Activated naive CD4-positive, alpha-beta T cell treated with anti-CD3 and anti-CD28 coated beads, Interleukin-2, amount 50 U/mL, for 72 hours (primary cell): ENCODE measurements around the gene DELE1. TPM values are rescaled to one million over a fixed set of nuclear protein-coding genes. Genes with fewer than 3 reads are reported as not detected.
A peak's percentile ranks its signal among the peaks of the same experiment; 100 is the strongest.
"Not testable (repeated sequence)": the region's sequence is repeated elsewhere in the genome, so short reads cannot be mapped to it uniquely, and the experiment has no call there.

Experiments
- ATAC-seq, 2 donors: fragments of 150-1000 bp; cut with Tn5 transposase; 2 replicates each; pipeline ENCODE4 v1.10.0; 2021; ENCODE audit warnings: mild to moderate bottlenecking in 2 of 2, moderate library complexity in 2 of 2
- DNase-seq, 2 donors: peaks; one replicate each; pipeline ENCODE4 v3.0.0; 2021 to 2022; ENCODE audit warnings: low spot score in 2 of 2
- H3K27ac Mint-ChIP-seq, 2 donors: one replicate each; pipeline ENCODE4 v1.8.0; 2022; ENCODE audit warnings: mild to moderate bottlenecking in 2 of 2, mixed read lengths in 2 of 2
- H3K36me3 Mint-ChIP-seq, 2 donors: one replicate each; pipeline ENCODE4 v1.8.0; 2022; ENCODE audit warnings: mixed read lengths in 2 of 2
- H3K9me3 Mint-ChIP-seq, 2 donors: one replicate each; pipeline ENCODE4 v1.8.0; 2022; ENCODE audit warnings: mixed read lengths in 2 of 2
- total RNA-seq, 2 donors: library from RNA; stranded (reverse); gene quantifications; one replicate each; pipeline ENCODE4 v1.2.3, GENCODE V29; 2022

Gene DELE1
- total RNA-seq, 2 donors from 2014 or later, result 69.7 to 101 TPM

DNA sequence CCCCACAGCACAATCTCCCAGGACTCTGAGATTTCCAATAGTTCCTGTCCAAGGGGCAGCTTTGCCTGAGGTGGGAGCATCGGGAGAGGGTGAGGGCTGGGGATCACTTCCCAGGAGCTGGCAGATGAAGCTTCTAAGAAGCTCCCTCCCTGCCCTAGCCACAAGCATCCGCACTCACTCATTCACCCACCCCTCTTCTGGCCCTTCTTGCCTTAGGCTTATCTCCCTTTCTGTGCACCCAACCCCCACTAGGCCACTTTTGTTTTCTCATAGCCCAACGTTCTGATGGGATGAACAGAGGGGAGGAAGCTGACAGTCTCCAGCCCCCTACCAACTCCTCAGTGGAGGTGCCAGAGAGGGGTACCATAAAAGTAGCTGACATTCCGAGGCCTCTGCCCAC is 41.8 kb upstream of the DELE1 start:
- H3K27ac Mint-ChIP-seq, result no peak overlapping the region

DNA sequence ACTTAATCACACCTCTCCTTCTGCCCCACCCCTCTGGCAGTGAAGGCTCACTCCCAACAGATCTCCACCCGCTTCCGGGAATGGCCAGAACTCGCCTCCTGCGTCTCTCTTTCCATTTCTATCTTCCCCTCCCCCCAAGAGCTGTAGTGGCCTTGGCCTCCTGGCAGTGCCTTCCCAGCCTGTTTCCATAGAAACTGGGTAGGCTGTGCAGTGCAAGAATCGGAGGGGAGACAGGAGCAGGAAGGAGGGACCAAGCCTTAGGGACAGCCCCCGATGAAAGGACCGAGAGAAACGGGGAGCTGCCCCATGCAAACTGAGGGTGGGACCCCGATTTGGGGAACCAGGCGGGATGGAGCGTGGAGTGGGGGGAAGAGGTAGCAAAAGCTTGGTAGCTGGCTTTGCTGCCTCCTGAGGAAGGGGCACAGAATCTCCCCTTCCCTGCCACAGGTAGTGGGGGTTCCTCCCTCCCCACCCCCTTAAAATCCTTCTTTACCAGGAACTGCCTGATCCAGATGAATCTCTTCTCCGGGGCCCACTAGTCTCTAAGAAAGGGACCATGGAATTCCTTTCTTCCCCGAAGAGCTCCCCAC is 41.0 kb upstream of the DELE1 start:
- no peaks in the 10 kb centered on the region for H3K9me3 Mint-ChIP-seq
- ATAC-seq (no peak), DNase-seq (no peak)
- H3K36me3 Mint-ChIP-seq, result peaks cover 0 to 9% of the 10 kb centered on the region in 2 donors
- H3K27ac Mint-ChIP-seq, result no peak overlapping the region

More for the DNA sequence above, 41.8 kb upstream of the DELE1 start:
- H3K9me3 Mint-ChIP-seq, result no peaks in the 10 kb centered on the region
- no peak for DNase-seq
- ATAC-seq, result no peak
- H3K36me3 Mint-ChIP-seq, result peaks cover 0 to 14% of the 10 kb centered on the region in 2 donors

DNA sequence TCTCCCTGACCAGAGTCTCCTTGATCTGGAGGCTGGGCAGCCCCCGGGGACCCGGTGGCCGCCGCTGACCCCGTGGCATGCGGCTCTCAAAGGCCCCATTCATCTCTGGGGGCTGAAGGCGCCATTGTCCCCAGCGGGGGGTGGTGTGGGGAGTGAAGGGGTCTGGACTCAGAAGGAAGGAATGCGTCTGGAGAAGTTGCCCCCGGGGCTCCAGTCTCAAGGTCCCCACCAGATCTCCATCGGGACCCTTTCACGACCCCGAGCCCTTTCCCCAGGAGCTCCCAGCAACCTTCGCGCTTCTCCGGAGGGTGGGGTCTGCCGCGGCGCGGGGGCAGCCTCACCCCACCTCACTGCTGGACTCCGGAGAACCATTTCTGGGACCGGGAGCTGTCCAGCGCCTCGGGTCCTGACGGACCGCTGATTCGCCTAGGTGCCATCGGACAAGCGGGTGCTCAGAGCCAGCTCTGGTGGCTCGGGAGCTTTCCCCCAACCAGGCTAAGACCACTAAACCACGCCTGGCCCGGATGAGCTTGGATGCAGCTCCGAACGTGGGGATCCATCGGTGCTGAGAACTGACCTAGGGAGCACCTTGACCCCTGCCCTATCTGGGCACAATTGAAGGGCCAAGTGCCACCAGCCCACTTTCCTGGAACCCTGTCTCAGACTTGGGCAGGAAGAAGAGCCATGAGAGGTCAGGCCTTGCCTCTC is 40.3 kb upstream of the DELE1 start:
- Mint-ChIP-seq H3K9me3 (no peaks in the 10 kb centered on the region), H3K27ac (no peak overlapping the region), H3K36me3 (peaks cover 0 to 9% of the 10 kb centered on the region in 2 donors)
- ATAC-seq (no peak), DNase-seq (peak in 1 of 2 donors; percentile 20)

GRCh38 chr5:141883892-141884318 is 39.8 kb upstream of the DELE1 start:
- ATAC-seq, result no peak
- Mint-ChIP-seq H3K36me3 (peaks cover 0 to 7% of the 10 kb centered on the region in 2 donors), H3K27ac (no peak overlapping the region), H3K9me3 (no peaks in the 10 kb centered on the region)
- no peak for DNase-seq

GRCh38 chr5:141889282-141889871 is 34.3 kb upstream of the DELE1 start:
- no peak overlapping the region for H3K27ac Mint-ChIP-seq
- no peaks in the 10 kb centered on the region for H3K9me3 Mint-ChIP-seq
- H3K36me3 Mint-ChIP-seq, result no peaks in the 10 kb centered on the region
- DNase-seq, result no peak
- ATAC-seq, result no peak

DNA sequence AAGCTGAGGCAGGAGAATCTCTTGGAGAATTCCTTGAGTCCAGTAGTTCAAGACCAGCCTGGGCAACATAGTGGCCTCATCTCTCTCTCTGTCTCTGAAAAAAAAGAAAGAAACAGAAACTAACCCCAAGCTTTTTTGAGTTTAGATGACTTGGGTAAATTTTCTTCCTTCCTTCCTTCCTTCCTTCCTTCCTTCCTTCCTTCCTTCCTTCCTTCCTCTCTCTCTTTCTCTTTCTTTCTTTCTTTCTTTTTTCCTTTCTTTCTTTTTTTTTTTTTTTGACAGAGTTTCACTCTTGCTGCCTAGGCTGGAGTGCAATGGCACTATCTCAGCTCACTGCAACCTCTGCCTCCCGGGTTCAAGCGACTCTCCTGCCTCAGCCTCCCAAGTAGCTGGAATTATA is 33.2 kb upstream of the DELE1 start:
- H3K36me3 Mint-ChIP-seq, ATAC-seq, H3K9me3 Mint-ChIP-seq, DNase-seq, H3K27ac Mint-ChIP-seq: not testable (repeated sequence)

- Mint-ChIP-seq H3K9me3 (no peaks in the 10 kb centered on the region), H3K36me3 (no peaks in the 10 kb centered on the region), H3K27ac (no peak overlapping the region)
- DNase-seq (no peak), ATAC-seq (no peak)
Measured at GRCh38 chr5:141897425-141897824, 26.2 kb upstream of the DELE1 start.

- H3K36me3 Mint-ChIP-seq, result no peaks in the 10 kb centered on the region
- H3K9me3 Mint-ChIP-seq, result no peaks in the 10 kb centered on the region
- H3K27ac Mint-ChIP-seq, result no peak overlapping the region
- DNase-seq (no peak), ATAC-seq (no peak)
Measured at GRCh38 chr5:141898448-141899049, 25.1 kb upstream of the DELE1 start.

DNA sequence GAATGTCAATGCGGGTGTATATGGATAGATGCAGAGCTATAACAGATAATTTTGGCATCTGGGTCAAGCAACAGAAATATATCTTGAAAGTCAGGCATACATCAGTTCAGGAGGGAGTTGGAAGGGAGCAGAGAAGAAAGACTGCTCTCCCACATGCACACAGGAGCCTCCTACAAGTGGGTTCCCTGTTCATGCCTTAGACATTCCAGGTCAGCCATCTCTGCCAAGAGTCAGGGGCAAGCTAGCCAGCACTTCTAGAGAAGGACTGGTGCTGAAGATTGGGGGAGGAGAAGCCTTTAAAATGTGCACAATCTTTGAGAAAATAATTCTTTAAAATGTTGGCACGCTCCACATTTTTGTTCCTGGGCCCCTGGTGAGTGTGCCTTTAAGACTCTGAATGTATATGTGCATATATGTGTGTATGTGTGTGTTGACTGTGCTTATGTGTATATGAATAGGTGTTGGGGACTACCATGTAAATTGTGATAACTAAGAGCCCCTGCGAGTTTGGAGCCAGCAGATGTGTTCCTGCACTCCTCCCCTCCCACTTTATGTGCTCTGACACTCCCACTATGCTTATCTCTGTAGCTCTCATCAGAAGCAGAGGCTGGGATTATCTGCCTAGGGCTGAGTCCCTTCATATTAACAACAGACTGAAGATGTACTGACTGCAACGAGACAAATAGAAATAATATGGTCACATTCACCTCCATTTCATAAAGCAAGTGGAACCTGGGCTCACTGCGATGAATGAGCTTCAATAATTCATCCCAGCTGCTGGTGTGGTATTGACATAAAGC is 21.5 kb upstream of the DELE1 start:
- Mint-ChIP-seq H3K9me3 (no peaks in the 10 kb centered on the region), H3K27ac (no peak overlapping the region), H3K36me3 (no peaks in the 10 kb centered on the region)
- ATAC-seq (no peak), DNase-seq (no peak)

DNA sequence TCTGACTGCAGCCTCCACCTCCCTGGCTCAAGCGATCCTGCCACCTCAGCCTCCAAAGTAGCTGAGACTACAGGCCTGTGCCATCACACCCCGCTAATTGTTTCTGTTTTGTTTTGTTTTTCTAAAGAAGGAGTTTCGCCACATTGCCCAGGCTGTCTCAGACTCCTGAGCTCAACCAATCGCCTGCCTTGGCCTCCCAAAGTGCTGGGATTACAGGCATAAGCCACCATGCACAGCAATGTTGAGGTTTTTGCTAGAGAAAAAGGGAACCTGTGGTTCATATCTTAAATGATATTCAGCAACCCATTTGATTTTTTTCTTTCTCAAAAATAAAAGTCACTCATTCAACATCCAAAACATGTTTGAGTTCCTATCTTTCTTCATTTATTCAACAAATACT is 20.4 kb upstream of the DELE1 start:
- no peak for ATAC-seq
- Mint-ChIP-seq H3K36me3 (no peaks in the 10 kb centered on the region), H3K9me3 (no peaks in the 10 kb centered on the region), H3K27ac (no peak overlapping the region)
- no peak for DNase-seq

- Mint-ChIP-seq H3K27ac (no peak overlapping the region), H3K36me3 (no peaks in the 10 kb centered on the region), H3K9me3 (no peaks in the 10 kb centered on the region)
- ATAC-seq, result no peak
- DNase-seq, result no peak
Measured at GRCh38 chr5:141904551-141904950, 19.1 kb upstream of the DELE1 start.

- DNase-seq (no peak), ATAC-seq (no peak)
- Mint-ChIP-seq H3K9me3 (no peaks in the 10 kb centered on the region), H3K27ac (no peak overlapping the region), H3K36me3 (no peaks in the 10 kb centered on the region)
Measured at GRCh38 chr5:141906517-141906916, 17.2 kb upstream of the DELE1 start.

DNA sequence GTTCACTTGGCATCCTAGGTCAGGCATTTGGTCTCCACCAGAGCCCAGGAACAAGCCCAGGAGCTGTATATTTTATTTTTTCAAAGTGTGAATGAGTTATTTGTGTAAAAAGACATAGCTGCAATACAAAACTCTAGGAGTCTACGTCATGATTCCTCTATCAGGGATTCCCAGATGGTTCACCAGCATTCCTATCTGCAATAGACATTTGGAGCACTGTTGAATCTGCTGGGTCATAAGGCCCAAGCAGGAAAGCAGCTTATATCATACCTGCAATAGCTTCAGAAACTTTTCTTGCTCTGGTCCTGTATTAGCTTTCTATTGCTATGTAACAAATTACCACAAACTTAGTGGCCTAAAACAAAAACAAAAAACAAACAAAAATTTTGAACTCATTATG is 16.7 kb upstream of the DELE1 start:
- H3K9me3 Mint-ChIP-seq, result no peaks in the 10 kb centered on the region
- H3K27ac Mint-ChIP-seq, result no peak overlapping the region
- ATAC-seq (no peak), DNase-seq (no peak)
- no peaks in the 10 kb centered on the region for H3K36me3 Mint-ChIP-seq

DNA sequence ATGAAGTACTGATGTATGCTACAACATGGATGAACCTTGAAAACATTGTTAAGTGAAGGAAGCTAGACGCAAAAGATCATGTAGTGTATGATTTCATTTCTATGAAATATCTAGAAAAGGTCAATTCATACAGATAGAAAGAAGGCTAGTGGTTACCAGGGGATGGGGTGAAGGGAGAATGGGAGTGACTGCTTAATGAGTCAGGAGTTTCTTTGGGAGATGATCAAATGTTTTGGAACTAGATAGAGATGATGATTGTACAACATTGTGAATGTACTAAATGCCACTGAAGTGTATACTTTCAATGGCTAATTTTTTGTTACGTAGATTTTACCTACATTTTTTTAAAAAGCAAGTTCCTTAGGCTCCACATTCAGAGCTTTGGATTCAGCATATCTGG is 14.9 kb upstream of the DELE1 start:
- Mint-ChIP-seq H3K36me3 (peaks cover 0 to 4% of the 10 kb centered on the region in 2 donors), H3K9me3 (no peaks in the 10 kb centered on the region), H3K27ac (no peak overlapping the region)
- ATAC-seq (peak; percentile 50 to 95), DNase-seq (no peak)

GRCh38 chr5:141909212-141909611 is 14.5 kb upstream of the DELE1 start:
- no peak overlapping the region for H3K27ac Mint-ChIP-seq
- DNase-seq (no peak), ATAC-seq (no peak)
- no peaks in the 10 kb centered on the region for H3K9me3 Mint-ChIP-seq
- peaks cover 0 to 4% of the 10 kb centered on the region in 2 donors for H3K36me3 Mint-ChIP-seq

GRCh38 chr5:141910271-141910673 is 13.4 kb upstream of the DELE1 start:
- ATAC-seq (no peak), DNase-seq (no peak)
- no peaks in the 10 kb centered on the region for H3K9me3 Mint-ChIP-seq
- H3K36me3 Mint-ChIP-seq, result peaks cover 0 to 4% of the 10 kb centered on the region in 2 donors
- H3K27ac Mint-ChIP-seq, result no peak overlapping the region
